Right renal cortex interstitium (tissue), 3 donors: ENCODE measurements around the gene KRT3. TPM values are rescaled to one million over a fixed set of nuclear protein-coding genes. Genes with fewer than 3 reads are reported as not detected.

Experiments used
- DNase-seq, 3 donors: peaks; one replicate each; pipeline ENCODE4 v3.0.0-alpha.2; 2013; ENCODE audit warnings: low read depth in 3 of 3, low spot score in 2 of 3
- polyA plus RNA-seq, 3 donors: library from polyadenylated mRNA; unstranded; fragments of 120-200 nt; gene quantifications; one replicate each; pipeline ENCODE4 v1.2.1, GENCODE V29; 2013; ENCODE audit not compliant: insufficient read length in 3 of 3

Gene KRT3
- not detected for polyA plus RNA-seq

GRCh38 chr12:52795694-52796428 is at the start of gene KRT3:
TSS of gene KRT3 (minus strand) at chr12:52796117. CDS start at chr12:52796042, 75 bp downstream.
- DNase-seq, result no peak

GRCh38 chr12:52844386-52844785 is 48.5 kb upstream of the KRT3 start:
- DNase-seq, result no peak

GRCh38 chr12:52839436-52840105 is 43.7 kb upstream of the KRT3 start:
- DNase-seq, result no peak

GRCh38 chr12:52838609-52839435 is 42.9 kb upstream of the KRT3 start:
- DNase-seq, result no peak

- DNase-seq, result no peak
Observed at GRCh38 chr12:52837781-52838608, 42.1 kb upstream of the KRT3 start.

- DNase-seq, result no peak
Observed at GRCh38 chr12:52837413-52837741, 41.5 kb upstream of the KRT3 start.

GRCh38 chr12:52836491-52837412 is 40.8 kb upstream of the KRT3 start:
- no peak for DNase-seq

- DNase-seq, result no peak
Observed at GRCh38 chr12:52836042-52836466, 40.1 kb upstream of the KRT3 start.

GRCh38 chr12:52835271-52836041 is 39.5 kb upstream of the KRT3 start:
- no peak for DNase-seq

GRCh38 chr12:52834727-52835001 is 38.7 kb upstream of the KRT3 start:
- no peak for DNase-seq

GRCh38 chr12:52833922-52834726 is 38.2 kb upstream of the KRT3 start, which contains the start of gene KRT79:
TSS of gene KRT79 (minus strand) at chr12:52834311. CDS start at chr12:52834260, 51 bp downstream.
- DNase-seq, result no peak

- DNase-seq, result no peak
Observed at GRCh38 chr12:52832985-52833905, 37.3 kb upstream of the KRT3 start.

GRCh38 chr12:52832451-52832850 is 36.5 kb upstream of the KRT3 start:
- DNase-seq, result no peak

- no peak for DNase-seq
Observed at GRCh38 chr12:52831251-52831650, 35.3 kb upstream of the KRT3 start.

- DNase-seq, result no peak
Observed at GRCh38 chr12:52829986-52830770, 34.3 kb upstream of the KRT3 start.

GRCh38 chr12:52828591-52829021 is 32.7 kb upstream of the KRT3 start:
- no peak for DNase-seq
